Chondrocyte (in vitro differentiated cells): ENCODE measurements around the gene CT45A8. TPM values are rescaled to one million over a fixed set of nuclear protein-coding genes. Genes with fewer than 3 reads are reported as not detected.
"Not testable (repeated sequence)": the region's sequence is repeated elsewhere in the genome, so short reads cannot be mapped to it uniquely, and the experiment has no call there.

Experiments used
- DNase-seq: peaks from one replicate; pipeline ENCODE4 v3.0.0; 2021; ENCODE audit warnings: mixed read lengths, low spot score
- H3K27ac Mint-ChIP-seq: one replicate; pipeline ENCODE4 v1.8.0; 2021; ENCODE audit warnings: mild to moderate bottlenecking, moderate library complexity, mixed read lengths; ENCODE audit not compliant: unreplicated experiment
- H3K27me3 Mint-ChIP-seq: 2 replicates; pipeline ENCODE4 v1.8.0; 2021; ENCODE audit warnings: low read depth, mixed read lengths
- H3K36me3 Mint-ChIP-seq: 2 replicates; pipeline ENCODE4 v1.8.0; 2021; ENCODE audit warnings: low read depth, mixed read lengths
- H3K4me1 Mint-ChIP-seq: 2 replicates; pipeline ENCODE4 v1.8.0; 2021; ENCODE audit warnings: low read depth, mild to moderate bottlenecking, mixed read lengths
- H3K4me3 Mint-ChIP-seq: one replicate; pipeline ENCODE4 v1.8.0; 2021; ENCODE audit warnings: mild to moderate bottlenecking, moderate library complexity, mixed read lengths; ENCODE audit not compliant: unreplicated experiment
- H3K9me3 Mint-ChIP-seq: 2 replicates; pipeline ENCODE4 v1.8.0; 2021; ENCODE audit warnings: low read depth, mixed read lengths
- total RNA-seq: library from RNA; stranded (reverse); gene quantifications from 3 replicates; pipeline ENCODE4 v1.2.1, GENCODE V29; 2021

The CT45A8 gene
- total RNA-seq, 1 donor from 2014 or later = not detected

DNA sequence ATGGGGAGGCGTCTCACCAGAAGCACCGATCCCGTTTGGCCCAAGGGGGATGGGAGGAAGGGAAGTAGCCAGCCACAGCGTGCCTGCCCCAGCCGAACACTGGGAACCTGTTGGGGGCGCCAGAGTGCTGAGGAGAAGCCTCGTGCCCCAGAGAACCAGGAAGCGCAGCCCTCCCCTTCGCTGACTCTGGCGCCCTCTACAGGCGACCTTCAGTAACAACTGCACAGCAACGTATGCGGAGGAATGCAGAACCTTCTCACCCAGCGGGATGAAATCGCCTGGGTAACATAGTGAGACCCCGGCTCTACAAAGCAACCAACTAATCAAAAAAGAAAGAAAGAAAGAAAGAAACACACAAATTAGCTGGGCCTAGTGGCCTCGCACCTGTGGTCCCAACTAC is 34.4 kb downstream of the CT45A8 start, which contains the start of gene CT45A2:
CT45A2 (minus strand) TSS at position 101 of the 400 bp plus-strand sequence. CDS start 3,747 bp downstream, outside the sequence.
- not testable (repeated sequence) for DNase-seq, H3K36me3 Mint-ChIP-seq, H3K4me1 Mint-ChIP-seq, H3K27ac Mint-ChIP-seq, H3K9me3 Mint-ChIP-seq, H3K27me3 Mint-ChIP-seq, H3K4me3 Mint-ChIP-seq

DNA sequence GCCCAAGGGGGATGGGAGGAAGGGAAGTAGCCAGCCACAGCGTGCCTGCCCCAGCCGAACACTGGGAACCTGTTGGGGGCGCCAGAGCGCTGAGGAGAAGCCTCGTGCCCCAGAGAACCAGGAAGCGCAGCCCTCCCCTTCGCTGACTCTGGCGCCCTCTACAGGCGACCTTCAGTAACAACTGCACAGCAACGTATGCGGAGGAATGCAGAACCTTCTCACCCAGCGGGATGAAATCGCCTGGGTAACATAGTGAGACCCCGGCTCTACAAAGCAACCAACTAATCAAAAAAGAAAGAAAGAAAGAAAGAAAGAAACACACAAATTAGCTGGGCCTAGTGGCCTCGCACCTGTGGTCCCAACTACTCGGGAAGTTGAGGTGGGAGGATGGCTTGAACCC is 51.7 kb downstream of the CT45A8 start, which contains the start of gene CT45A6:
CT45A6 (minus strand) TSS at position 101 of the 400 bp plus-strand sequence. CDS start 3,794 bp downstream, outside the sequence.
- DNase-seq = not testable (repeated sequence)

More for the DNA sequence above, 51.7 kb downstream of the CT45A8 start, which contains the start of gene CT45A6:
- H3K36me3 Mint-ChIP-seq, H3K4me3 Mint-ChIP-seq, H3K4me1 Mint-ChIP-seq, H3K27ac Mint-ChIP-seq, H3K27me3 Mint-ChIP-seq, H3K9me3 Mint-ChIP-seq: not testable (repeated sequence)

Other genes starting within 250 kb of the CT45A8 start
- gene CT45A1, start 140.9 kb downstream of the CT45A8 start, total RNA-seq = not detected in 3 replicates
- not detected in 3 replicates for gene CT45A3, start 86.3 kb downstream of the CT45A8 start, total RNA-seq
- not detected in 3 replicates for gene CT45A5, start 69.0 kb downstream of the CT45A8 start, total RNA-seq
- gene CT45A6, start 51.8 kb downstream of the CT45A8 start, total RNA-seq = not detected in 3 replicates
- not detected in 3 replicates for gene CT45A2, start 34.5 kb downstream of the CT45A8 start, total RNA-seq
- not detected in 3 replicates for gene CT45A7, start 17.3 kb downstream of the CT45A8 start, total RNA-seq
- not detected in 3 replicates for gene CT45A9, start 17.3 kb upstream of the CT45A8 start, total RNA-seq
- gene CT45A10, start 38.9 kb upstream of the CT45A8 start, total RNA-seq = not detected in 3 replicates
- gene SAGE1, start 39.2 kb upstream of the CT45A8 start, total RNA-seq = not detected in 3 replicates
- 25.4 to 28.9 TPM (median 27.6 TPM) in 3 replicates for gene MMGT1, start 119.5 kb upstream of the CT45A8 start, total RNA-seq
- 19.0 to 20.7 TPM (median 20.4 TPM) in 3 replicates for gene SLC9A6, start 130.9 kb upstream of the CT45A8 start, total RNA-seq